Choroid plexus epithelial cell (primary cell): ENCODE measurements around the gene IGFL2.

ENCODE experiments used
- DNase-seq: peaks from one replicate; pipeline ENCODE4 v3.0.0-alpha.2; 2010; ENCODE audit warnings: low read depth
- H3K4me3 ChIP-seq: 2 replicates; pipeline ENCODE4 v1.5.1; 2011; ENCODE audit warnings: low read depth, mild to moderate bottlenecking, control low read depth, low read length, moderate library complexity
- CTCF ChIP-seq: conservative IDR thresholded peaks from 2 replicates; pipeline ENCODE4 v1.5.1; 2011; ENCODE audit warnings: low read depth, mild to moderate bottlenecking, control low read depth, inconsistent platforms, low read length, moderate library complexity

IGFL2 gene

GRCh38 chr19:46137915-46138473 is 10.0 kb upstream of the IGFL2 start:
- TF ChIP-seq CTCF, result no peak
- no peak overlapping the region for H3K4me3 ChIP-seq
- no peak for DNase-seq

GRCh38 chr19:46141421-46141820 is 6.6 kb upstream of the IGFL2 start:
- no peak for DNase-seq
- TF ChIP-seq CTCF, result no peak
- H3K4me3 ChIP-seq, result no peak overlapping the region

- no peak for TF ChIP-seq CTCF
- DNase-seq, result no peak
Observed at GRCh38 chr19:46142294-46142693, 5.7 kb upstream of the IGFL2 start.

GRCh38 chr19:46144756-46145155 is 3.3 kb upstream of the IGFL2 start:
- no peak for TF ChIP-seq CTCF
- DNase-seq, result no peak
- no peak overlapping the region for H3K4me3 ChIP-seq

More at GRCh38 chr19:46142294-46142693, 5.7 kb upstream of the IGFL2 start:
- no peak overlapping the region for H3K4me3 ChIP-seq

DNA sequence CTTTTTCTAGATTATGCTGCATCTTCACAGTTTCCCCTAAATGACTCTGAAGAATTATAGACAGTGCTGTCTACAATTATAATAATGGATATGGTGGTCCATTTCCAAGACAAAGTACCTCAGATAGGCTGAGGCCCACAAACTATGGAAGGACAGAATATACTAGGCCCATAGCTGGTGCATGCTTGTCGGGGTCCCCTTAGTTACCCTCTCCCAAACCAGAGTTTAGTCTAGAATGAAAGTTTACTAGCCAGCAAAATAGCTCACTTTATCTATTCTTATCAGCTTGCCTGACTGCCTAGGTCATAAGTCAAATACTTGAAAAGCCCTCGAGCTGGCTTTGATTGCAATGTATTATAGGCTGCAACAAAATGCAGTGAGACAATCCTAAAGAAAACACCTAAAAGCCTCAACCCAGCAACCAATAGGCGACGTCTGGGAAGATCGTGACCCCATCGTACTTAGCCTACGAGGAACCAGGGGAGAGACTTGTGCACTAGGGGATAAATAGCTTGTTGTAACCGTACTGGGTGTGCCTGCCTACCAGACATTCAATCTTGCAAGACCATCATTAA is 785 bp upstream of the IGFL2 start:
- no peak overlapping the region for H3K4me3 ChIP-seq
- TF ChIP-seq CTCF, result no peak
- no peak for DNase-seq

DNA sequence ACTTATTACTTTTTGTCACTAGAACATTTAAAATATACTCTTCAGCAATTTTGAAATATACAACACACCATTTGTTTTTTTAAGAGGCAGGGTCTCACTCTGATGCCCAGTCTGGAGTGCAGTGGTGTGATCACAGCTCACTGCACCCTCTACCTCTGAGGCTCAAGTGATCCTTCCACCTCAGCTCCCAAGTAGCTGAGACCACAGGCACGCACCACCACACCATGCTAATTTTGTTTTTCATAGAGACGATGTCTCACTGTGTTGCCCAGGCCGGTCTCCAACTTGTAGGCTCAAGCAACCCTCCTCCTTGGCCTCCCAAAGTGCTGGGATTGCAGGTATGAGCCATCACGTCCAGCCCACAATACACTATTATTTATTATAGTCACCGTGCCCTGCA is 2.6 kb downstream of the IGFL2 start:
- no peak overlapping the region for H3K4me3 ChIP-seq
- DNase-seq, result no peak
- TF ChIP-seq CTCF, result no peak

DNA sequence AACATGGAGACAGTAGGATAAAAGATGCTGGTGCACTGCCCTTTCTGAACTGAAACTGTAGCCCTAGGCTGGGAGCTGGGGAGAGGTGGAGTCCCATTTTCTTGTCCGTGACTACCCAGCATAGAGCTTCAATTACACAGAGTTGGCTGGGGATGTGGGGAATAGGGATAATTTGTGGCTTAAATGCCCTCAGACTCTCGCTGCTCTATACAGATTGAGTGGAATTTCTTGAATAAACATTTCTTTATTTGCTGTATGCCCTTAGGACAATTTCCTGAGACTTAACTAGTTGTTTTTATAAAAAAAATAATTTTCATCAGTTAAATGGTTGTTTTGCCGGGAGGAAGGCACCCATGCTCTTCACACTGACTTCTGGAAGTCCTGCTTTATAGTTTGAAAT is 7.2 kb downstream of the IGFL2 start:
- TF ChIP-seq CTCF, result no peak
- DNase-seq, result no peak
- H3K4me3 ChIP-seq, result no peak overlapping the region
